Adrenal gland (tissue), 12 donors: ENCODE measurements around the gene SPINT1. TPM values are rescaled to one million over a fixed set of nuclear protein-coding genes. Genes with fewer than 3 reads are reported as not detected.

Experiments used
- DNase-seq, 7 donors: peaks; one replicate each; pipeline ENCODE4 v3.0.0-alpha.2; 2019 to 2020
- H3K27ac ChIP-seq, 5 donors: fragments of 200-600 bp; sonication (generic) in 4 of 5; 1 replicate in 3 of 5; 2 replicates in 2 of 5; pipeline versions ENCODE4 v1.5.1 to v1.8.0; 2016 to 2020; ENCODE audit warnings: mild to moderate bottlenecking in 1 of 5
- H3K27me3 ChIP-seq: fragments of 200-600 bp; 2 replicates; pipeline ENCODE4 v1.8.0; 2021
- H3K36me3 ChIP-seq, 2 donors: fragments of 200-600 bp; replicated peaks in 1 of 2; 1 replicate in 1 of 2; 2 replicates in 1 of 2; pipeline versions ENCODE4 v1.5.1 to v1.8.0; 2018 to 2022
- H3K4me1 ChIP-seq, 2 donors: fragments of 200-600 bp; replicated peaks in 1 of 2; 1 replicate in 1 of 2; 2 replicates in 1 of 2; pipeline versions ENCODE4 v1.5.1 to v1.8.0; 2018 to 2021
- H3K4me3 ChIP-seq, 4 donors: fragments of 200-600 bp; sonication (generic) in 3 of 4; one replicate each; pipeline ENCODE4 v1.5.1; 2016 to 2018
- H3K9me3 ChIP-seq, 3 donors: fragments of 200-600 bp; sonication (generic) in 1 of 3; replicated peaks in 1 of 3; 1 replicate in 2 of 3; 2 replicates in 1 of 3; pipeline versions ENCODE4 v1.5.1 to v1.8.0; 2016 to 2021
- CTCF ChIP-seq, 6 experiments: fragments of 450-650 bp in 4 of 6; fragments of 200-600 bp in 2 of 6; sonication (generic) in 1 of 6; IDR thresholded peaks; 1 replicate in 5 of 6; 2 replicates in 1 of 6; pipeline versions ENCODE4 v1.5.1 to v1.8.0; 2016 to 2021; ENCODE audit warnings: antibody characterized with exemption in 6 of 6, mild to moderate bottlenecking in 2 of 6, moderate library complexity in 1 of 6
- POLR2A ChIP-seq, 2 donors: fragments of 450-650 bp; IDR thresholded peaks; one replicate each; pipeline ENCODE4 v1.6.1; 2017; ENCODE audit warnings: antibody characterized with exemption in 2 of 2, mild to moderate bottlenecking in 2 of 2, moderate library complexity in 1 of 2
- WGBS, 4 donors: extraction: QIAGEN DNeasy Blood & Tissue Kit in 2 of 4; methylation state at CpG; one replicate each; pipeline versions ENCODE4 v1.1.5 to v1.1.7; 2013 to 2017; 5-methylcytosine and 5-hydroxymethylcytosine counted together
- intact Hi-C, 2 donors: fragments of 100-400 bp; cut with DNase I; formaldehyde crosslinking; loops; one replicate each; pipeline versions ENCODE4 v1.14.1 to v1.15.0; 2022 to 2023
- polyA plus RNA-seq, 3 donors: library from polyadenylated mRNA; stranded (reverse); fragments of 200-250 nt in 2 of 3; fragments of 350-450 nt in 1 of 3; fragmentation: Illumina TruSeq in 1 of 3; extraction: RNeasy Lipid Tissue Mini Kit (QIAGEN cat#74804) in 1 of 3; gene quantifications; one replicate each; pipeline ENCODE4 v1.2.3, GENCODE V29; 2013 to 2014
- total RNA-seq, 9 donors: library from RNA; depleted of rRNA in 4 of 9; stranded (reverse); fragments of >200 nt in 4 of 9; fragments of 120-200 nt in 1 of 9; fragmentation: NEBNext Ultra II Directional in 1 of 9; extraction: Animal tissue kit (Norgen Biotek cat#: 25700) in 1 of 9; gene quantifications; one replicate each; pipeline versions ENCODE4 v1.1.0 to v1.2.4, GENCODE V29; 2013 to 2023
- donor health status: healthy with polysubstance abuse.
- donor health status: Bipolar disorder and iron deficiency.
- donor health status: DM: yes; HTN: yes; CAD: no.
- donor health status: DM: no; HTN: no; CAD: no.
- donor health status: DM: no; HTN: no; CAD: no.
- donor health status: DM: yes; HTN: yes; CAD: no.

Gene SPINT1
- total and polyA plus RNA-seq, 12 donors: 0.17 to 5.1 (median 1.2) TPM

- Histone ChIP-seq H3K27ac (no peak overlapping the region), H3K4me1 (no peaks in the 10 kb centered on the region), H3K4me3 (no peak overlapping the region), H3K36me3 (no peaks in the 10 kb centered on the region), H3K9me3 (no peaks in the 10 kb centered on the region), H3K27me3 (no peaks in the 10 kb centered on the region)
- 54 to 70% (median 61%) methylated on average over 7 of the region's 7 CpGs for WGBS, 4 donors
- intact Hi-C loops: no loop called here
- no peak for DNase-seq
- TF ChIP-seq CTCF (IDR thresholded peaks at IDR 0.05) (no peak), POLR2A (IDR thresholded peaks at IDR 0.05) (no peak)
These were observed 24.8 kb upstream of the SPINT1 start for GRCh38 chr15:40819048-40819447.

DNA sequence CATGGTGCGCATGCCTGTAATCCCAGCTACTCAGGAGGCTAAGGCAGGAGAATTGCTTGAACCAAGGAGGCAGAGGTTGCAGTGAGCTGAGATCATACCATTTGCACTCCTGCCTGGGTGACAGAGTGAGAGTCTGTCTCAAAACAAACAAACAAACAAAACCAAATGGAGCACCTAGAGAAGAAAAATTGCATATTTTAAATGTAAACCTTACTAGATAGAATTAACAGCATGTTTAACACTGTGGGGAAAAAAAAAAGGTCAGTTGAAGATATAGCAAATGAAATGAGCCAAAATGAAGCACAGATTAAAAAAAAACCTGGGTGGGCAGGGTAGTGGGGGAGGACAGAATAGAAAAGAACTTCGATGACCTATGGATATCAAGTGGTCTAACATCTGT, 22.7 kb upstream of the SPINT1 start:
- TF ChIP-seq POLR2A (IDR thresholded peaks at IDR 0.05) (no peak), CTCF (IDR thresholded peaks at IDR 0.05) (no peak)

DNA sequence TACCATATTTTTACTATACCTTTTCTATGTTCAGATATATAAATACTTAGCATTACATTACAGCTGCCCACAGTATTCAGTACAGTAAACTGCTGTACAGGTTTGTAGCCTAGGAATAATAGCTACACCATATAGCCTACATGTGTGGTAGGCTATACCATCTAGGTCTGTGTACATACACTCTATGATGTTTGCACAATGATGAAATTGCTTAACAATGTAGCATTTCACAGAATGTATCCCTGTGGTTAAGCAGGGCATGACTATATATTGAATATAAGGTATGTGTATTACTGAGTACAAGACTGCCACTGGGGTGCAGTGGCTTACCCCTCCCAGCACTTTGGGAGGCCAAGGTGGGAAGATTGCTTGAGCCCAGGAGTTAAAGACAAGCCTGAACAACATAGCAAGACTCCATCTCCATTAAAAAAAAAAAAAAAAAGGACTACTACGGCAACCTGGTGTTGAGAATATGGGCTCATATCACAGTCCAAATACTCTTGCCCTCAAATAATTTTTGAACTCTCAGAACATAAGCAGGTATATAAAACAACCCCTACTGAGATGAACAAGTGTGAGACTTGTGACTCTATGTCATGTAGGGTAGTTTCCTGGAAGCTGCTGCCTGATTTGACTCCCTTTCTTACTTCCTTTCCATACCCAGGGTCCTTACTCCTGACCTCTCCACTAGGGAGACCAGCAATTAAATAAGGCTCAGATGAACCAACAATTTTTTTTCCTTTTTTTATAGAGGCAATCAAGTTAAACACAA, 20.1 kb upstream of the SPINT1 start:
- Histone ChIP-seq H3K27me3 (no peaks in the 10 kb centered on the region), H3K27ac (no peak overlapping the region), H3K4me3 (no peak overlapping the region), H3K36me3 (no peaks in the 10 kb centered on the region), H3K4me1 (no peaks in the 10 kb centered on the region), H3K9me3 (no peaks in the 10 kb centered on the region)
- WGBS, 4 donors: 71 to 90% (median 77%) methylated on average over 1 of the region's 1 CpG
- no peak for TF ChIP-seq POLR2A (IDR thresholded peaks at IDR 0.05)
- TF ChIP-seq CTCF (IDR thresholded peaks at IDR 0.05): no peak
- intact Hi-C loops: no loop called here
- no peak for DNase-seq

More for the DNA sequence above, 22.7 kb upstream of the SPINT1 start:
- Histone ChIP-seq H3K36me3 (no peaks in the 10 kb centered on the region), H3K4me1 (no peaks in the 10 kb centered on the region), H3K27me3 (no peaks in the 10 kb centered on the region), H3K27ac (no peak overlapping the region), H3K9me3 (no peaks in the 10 kb centered on the region), H3K4me3 (no peak overlapping the region)
- intact Hi-C loops: no loop called here
- WGBS, 4 donors: 85 to 97% (median 93%) methylated on average over 2 of the region's 2 CpGs
- DNase-seq: no peak

GRCh38 chr15:40825661-40826422, 18.0 kb upstream of the SPINT1 start:
- no peak for TF ChIP-seq POLR2A (IDR thresholded peaks at IDR 0.05)
- no peak for TF ChIP-seq CTCF (IDR thresholded peaks at IDR 0.05)
- no peaks in the 10 kb centered on the region for H3K9me3 ChIP-seq
- no peaks in the 10 kb centered on the region for H3K27me3 ChIP-seq
- H3K36me3 ChIP-seq: no peaks in the 10 kb centered on the region
- DNase-seq: no peak
- H3K27ac ChIP-seq: no peak overlapping the region
- no peaks in the 10 kb centered on the region for H3K4me1 ChIP-seq
- WGBS, 4 donors: 54 to 68% (median 64%) methylated on average over 5 of the region's 5 CpGs
- H3K4me3 ChIP-seq: no peak overlapping the region
- intact Hi-C loops: no loop called here
